WI38 (cell line): ENCODE measurements around the gene ERGIC1.

Source experiments
- H3K4me3 ChIP-seq: 2 replicates; pipeline ENCODE4 v1.5.1; 2011; ENCODE audit warnings: low read depth, mild to moderate bottlenecking, control low read depth, low read length
- CTCF ChIP-seq: IDR thresholded peaks from 2 replicates; pipeline ENCODE4 v1.5.1; 2012; ENCODE audit warnings: low read depth, mild to moderate bottlenecking, control low read depth, low read length

ERGIC1 gene

DNA sequence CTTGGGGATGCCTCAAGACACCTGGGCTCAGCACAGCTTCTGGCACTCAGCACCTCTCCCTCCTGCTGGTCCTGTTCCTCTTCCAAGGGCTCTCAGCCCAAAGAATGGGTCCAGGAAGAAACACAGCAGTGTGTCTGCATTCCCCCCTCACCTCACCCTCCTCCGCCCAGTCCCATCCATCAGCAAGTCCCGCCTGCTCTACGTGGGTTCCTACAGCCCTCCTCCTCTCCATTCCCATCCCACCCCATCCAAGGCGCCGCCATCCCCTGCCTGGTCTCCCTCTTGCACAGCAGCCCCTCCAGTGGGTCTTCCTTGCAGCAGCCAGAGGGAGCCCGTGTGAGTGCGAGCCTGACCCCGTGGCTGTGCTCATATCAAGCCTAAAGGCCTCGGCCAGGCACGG, 72.8 kb downstream of the ERGIC1 start:
- no peak overlapping the region for H3K4me3 ChIP-seq
- TF ChIP-seq CTCF, result no peak

DNA sequence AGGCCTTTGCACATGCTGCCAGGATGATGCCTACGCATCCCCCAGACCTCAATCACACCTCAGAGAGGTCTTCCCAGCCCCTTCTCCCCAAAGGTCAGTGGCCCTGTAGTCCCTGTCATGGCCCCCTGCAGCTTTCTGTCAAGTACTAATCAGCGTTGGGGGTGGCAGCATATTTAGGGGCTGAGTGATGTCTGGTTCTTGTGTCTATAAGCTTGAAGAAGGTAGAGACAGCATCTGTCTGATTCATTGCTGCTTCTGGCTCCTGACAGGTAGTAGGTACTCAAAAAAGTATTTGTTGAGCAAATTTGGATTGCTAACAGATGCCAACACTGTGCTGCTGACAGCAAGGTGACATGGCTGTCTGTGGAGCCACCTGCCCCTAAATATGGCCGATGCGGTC, 73.6 kb downstream of the ERGIC1 start:
- TF ChIP-seq CTCF, result no peak
- H3K4me3 ChIP-seq, result no peak overlapping the region

DNA sequence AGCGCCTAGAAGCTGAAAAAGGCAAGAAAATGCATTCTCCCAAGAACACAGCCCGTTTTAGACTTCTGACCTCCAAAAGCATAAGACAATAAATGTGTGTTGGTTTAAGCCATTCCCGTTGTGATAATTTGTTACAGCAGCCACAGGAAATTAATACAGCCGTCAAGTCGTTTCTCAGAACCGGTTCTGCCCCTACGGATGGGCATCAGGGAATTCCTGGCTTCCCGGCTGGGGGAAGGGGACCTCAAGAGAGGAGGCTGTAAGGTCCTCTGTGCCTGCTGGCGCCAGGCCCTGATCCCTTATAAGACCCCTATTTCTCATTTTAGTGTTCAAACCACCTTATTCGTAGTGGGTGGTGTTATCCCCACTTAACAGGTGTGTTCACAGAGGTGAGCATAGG, 74.6 kb downstream of the ERGIC1 start:
- no peak overlapping the region for H3K4me3 ChIP-seq
- no peak for TF ChIP-seq CTCF

- no peak for TF ChIP-seq CTCF
Observed at GRCh38 chr5:172909931-172910502, 76.0 kb downstream of the ERGIC1 start.

DNA sequence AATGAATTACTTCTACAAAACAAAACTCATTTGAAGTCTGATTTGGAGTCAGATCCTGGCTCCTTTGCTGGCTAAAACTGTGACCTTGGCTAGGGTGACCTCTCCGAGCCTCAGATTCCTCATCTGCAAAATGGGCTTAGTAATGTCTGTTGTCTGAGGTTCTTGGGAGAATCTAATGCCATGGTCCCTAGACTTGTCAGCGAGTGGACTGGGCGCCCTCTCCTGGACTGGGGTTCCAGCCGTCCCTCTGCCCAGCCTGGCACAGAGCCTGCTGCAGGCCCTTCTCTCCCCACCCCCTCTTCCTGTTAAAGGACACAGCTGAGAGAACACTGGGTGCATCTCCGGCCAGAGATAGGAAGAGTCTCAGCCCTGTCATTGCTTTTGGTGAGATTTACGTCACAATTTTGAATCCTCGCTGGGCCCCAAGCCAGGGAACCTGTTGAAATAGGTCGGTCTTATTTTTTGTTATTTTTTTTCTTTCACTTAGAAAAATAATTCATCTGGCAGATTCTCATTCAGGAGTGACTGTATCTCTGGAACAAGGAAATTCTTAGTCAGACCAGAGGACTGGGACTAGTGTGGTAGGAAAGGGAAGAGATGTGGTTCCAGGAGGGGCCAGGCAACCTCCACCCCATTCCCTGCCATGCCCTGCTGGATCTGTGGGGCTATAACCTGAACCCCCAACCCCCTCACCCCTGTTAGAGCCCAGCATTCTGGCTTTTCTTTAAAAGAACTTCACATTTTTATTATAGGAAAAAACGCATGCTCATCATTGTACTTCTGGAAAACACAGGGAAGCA, 77.0 kb downstream of the ERGIC1 start:
- no peak overlapping the region for H3K4me3 ChIP-seq
- TF ChIP-seq CTCF, result 0 out of 2 replicates have a peak, but pooled peaks have one; percentile 18

More at GRCh38 chr5:172909931-172910502, 76.0 kb downstream of the ERGIC1 start:
- H3K4me3 ChIP-seq, result no peak overlapping the region

- no peak overlapping the region for H3K4me3 ChIP-seq
- TF ChIP-seq CTCF, result no peak
Observed at GRCh38 chr5:172911628-172911880, 77.5 kb downstream of the ERGIC1 start.

GRCh38 chr5:172911976-172912375, 77.9 kb downstream of the ERGIC1 start:
- no peak overlapping the region for H3K4me3 ChIP-seq
- TF ChIP-seq CTCF, result no peak
